Measurements from ENCODE around the gene NKAIN2. TPM values are rescaled to one million over a fixed set of nuclear protein-coding genes. Genes with fewer than 3 reads are reported as not detected.

NKAIN2 gene
- total RNA-seq, 4 donors from 2014 or later: 0.11 to 1.0 (median 0.94) TPM; not detected in 1

- Histone ChIP-seq H3K27ac (no peak overlapping the region), H3K9me3 (no peaks in the 10 kb centered on the region), H3K36me3 (no peaks in the 10 kb centered on the region), H3K4me1 (no peaks in the 10 kb centered on the region), H3K27me3 (no peaks in the 10 kb centered on the region), H3K4me3 (replicated peaks in 1 of 3) (no peak overlapping the region)
- TF ChIP-seq CTCF (IDR thresholded peaks at IDR 0.05) (no peak), POLR2A (IDR thresholded peaks at IDR 0.05) (no peak)
- no peak for DNase-seq
- 67 to 75% methylated on average over 1 of the region's 1 CpG for WGBS, 2 donors
- intact Hi-C loops (cut with DNase I): no loop called here
Observed at GRCh38 chr6:124655866-124656265, 852.2 kb downstream of the NKAIN2 start.

- Histone ChIP-seq H3K27ac (no peak overlapping the region), H3K9me3 (no peaks in the 10 kb centered on the region), H3K4me3 (replicated peaks in 1 of 3) (no peak overlapping the region), H3K36me3 (no peaks in the 10 kb centered on the region), H3K4me1 (no peaks in the 10 kb centered on the region), H3K27me3 (no peaks in the 10 kb centered on the region)
- WGBS, 2 donors: 92 to 95% methylated on average over 8 of the region's 8 CpGs
- TF ChIP-seq CTCF (IDR thresholded peaks at IDR 0.05) (no peak), POLR2A (IDR thresholded peaks at IDR 0.05) (no peak)
- intact Hi-C loops (cut with DNase I): no loop called here
- no peak for DNase-seq
Observed at GRCh38 chr6:124658053-124658452, 854.4 kb downstream of the NKAIN2 start.

GRCh38 chr6:124659427-124659826 lies 855.8 kb downstream of the NKAIN2 start:
- H3K36me3 ChIP-seq: no peaks in the 10 kb centered on the region
- 93 to 95% methylated on average over 1 of the region's 1 CpG for WGBS, 2 donors
- no peak overlapping the region for H3K4me3 ChIP-seq (replicated peaks in 1 of 3)
- H3K9me3 ChIP-seq: no peaks in the 10 kb centered on the region
- H3K27ac ChIP-seq: no peak overlapping the region
- no peaks in the 10 kb centered on the region for H3K27me3 ChIP-seq
- intact Hi-C loops (cut with DNase I): no loop called here
- DNase-seq: no peak
- TF ChIP-seq POLR2A (IDR thresholded peaks at IDR 0.05) (no peak), CTCF (IDR thresholded peaks at IDR 0.05) (no peak)
- H3K4me1 ChIP-seq: no peaks in the 10 kb centered on the region

- H3K4me1 ChIP-seq: no peaks in the 10 kb centered on the region
- no peak for DNase-seq
- 68 to 85% methylated on average over 2 of the region's 2 CpGs for WGBS, 2 donors
- intact Hi-C loops (cut with DNase I): no loop called here
- no peak overlapping the region for H3K27ac ChIP-seq
- H3K36me3 ChIP-seq: no peaks in the 10 kb centered on the region
- H3K9me3 ChIP-seq: no peaks in the 10 kb centered on the region
- H3K27me3 ChIP-seq: no peaks in the 10 kb centered on the region
- TF ChIP-seq POLR2A (IDR thresholded peaks at IDR 0.05) (no peak), CTCF (IDR thresholded peaks at IDR 0.05) (no peak)
- no peak overlapping the region for H3K4me3 ChIP-seq (replicated peaks in 1 of 3)
Observed at GRCh38 chr6:124660185-124660584, 856.5 kb downstream of the NKAIN2 start.

- Histone ChIP-seq H3K9me3 (no peaks in the 10 kb centered on the region), H3K4me3 (replicated peaks in 1 of 3) (no peak overlapping the region), H3K4me1 (no peaks in the 10 kb centered on the region), H3K27ac (no peak overlapping the region), H3K27me3 (no peaks in the 10 kb centered on the region), H3K36me3 (no peaks in the 10 kb centered on the region)
- 45 to 57% methylated on average over 5 of the region's 5 CpGs for WGBS, 2 donors
- TF ChIP-seq CTCF (IDR thresholded peaks at IDR 0.05) (no peak), POLR2A (IDR thresholded peaks at IDR 0.05) (no peak)
- no peak for DNase-seq
- intact Hi-C loops (cut with DNase I): no loop called here
Observed at GRCh38 chr6:124661097-124661661, 857.5 kb downstream of the NKAIN2 start.

Measured in thyroid gland (tissue), 4 donors.